Bronchial epithelial cell (primary cell): ENCODE measurements around the gene SEC16A. TPM values are rescaled to one million over a fixed set of nuclear protein-coding genes. Genes with fewer than 3 reads are reported as not detected.

ENCODE experiments used
- DNase-seq: peaks from one replicate; pipeline ENCODE4 v3.0.0-alpha.2; 2010; ENCODE audit warnings: low read depth
- FAIRE-seq: peaks from 2 replicates; lab custom pipeline; 2011; peaks lifted over from hg19 to GRCh38; lab: Jason Lieb, UNC
- H3K27me3 ChIP-seq: 2 replicates; pipeline ENCODE4 v1.5.1; 2011; ENCODE audit warnings: low read length; ENCODE audit not compliant: control insufficient read depth, insufficient read depth
- H3K36me3 ChIP-seq: 2 replicates; pipeline ENCODE4 v1.5.1; 2011; ENCODE audit warnings: low read length; ENCODE audit not compliant: control insufficient read depth, insufficient read depth
- H3K4me3 ChIP-seq: 2 replicates; pipeline ENCODE4 v1.5.1; 2011; ENCODE audit warnings: mild to moderate bottlenecking, low read depth, low read length, control low read depth
- CTCF ChIP-seq: IDR thresholded peaks from 2 replicates; pipeline ENCODE4 v1.5.1; 2011; ENCODE audit warnings: mild to moderate bottlenecking, moderate library complexity, low read length, control low read depth, inconsistent platforms; ENCODE audit not compliant: insufficient read depth, severe bottlenecking
- total RNA-seq: library from RNA; depleted of rRNA; stranded (reverse); fragments of >200 nt; gene quantifications from 2 replicates; pipeline ENCODE4 v1.2.1, GENCODE V29; 2014

SEC16A gene
- total RNA-seq, 1 donor from 2014 or later, result 13.7 TPM

GRCh38 chr9:136391737-136392537 lies 90.9 kb downstream of the SEC16A start:
- no peaks in the 10 kb centered on the region for H3K27me3 ChIP-seq
- DNase-seq (no peak), FAIRE-seq (peak; percentile 28)
- H3K4me3 ChIP-seq, result no peak overlapping the region
- no peak for TF ChIP-seq CTCF
- H3K36me3 ChIP-seq, result peaks cover 59% of the 10 kb centered on the region

Other genes with a start within 250 kb of the SEC16A start
- 10.6 and 12.1 TPM in 2 replicates for gene QSOX2, start 237.2 kb downstream of the SEC16A start, total RNA-seq
- not detected in 2 replicates for gene CCDC187, start 178.9 kb downstream of the SEC16A start, total RNA-seq
- gene GPSM1, start 155.5 kb downstream of the SEC16A start, total RNA-seq, result 12.3 and 13.4 TPM in 2 replicates
- 14.5 and 17.4 TPM in 2 replicates for gene DNLZ, start 119.3 kb downstream of the SEC16A start, total RNA-seq
- 0.51 and 0.53 TPM in 2 replicates for gene CARD9, start 109.4 kb downstream of the SEC16A start, total RNA-seq
- gene SNAPC4, start 82.9 kb downstream of the SEC16A start, total RNA-seq, result 3.7 and 3.8 TPM in 2 replicates
- 48.9 and 89.0 TPM in 2 replicates for gene ENTR1, start 72.4 kb downstream of the SEC16A start, total RNA-seq
- gene PMPCA, start 72.4 kb downstream of the SEC16A start, total RNA-seq, result 39.2 and 43.2 TPM in 2 replicates
- gene INPP5E, start 43.2 kb downstream of the SEC16A start, total RNA-seq, result 2.4 and 3.1 TPM in 2 replicates
- gene NOTCH1, start 63.0 kb upstream of the SEC16A start, total RNA-seq, result 70.0 and 90.4 TPM in 2 replicates
- 11.8 and 18.1 TPM in 2 replicates for gene EGFL7, start 179.9 kb upstream of the SEC16A start, total RNA-seq
- 41.9 and 52.0 TPM in 2 replicates for gene AGPAT2, start 204.4 kb upstream of the SEC16A start, total RNA-seq
- 0.13 TPM in 1 of 2 replicates, not detected in the other for gene DIPK1B, start 229.5 kb upstream of the SEC16A start, total RNA-seq